ENCODE results near the gene KLK5.

Gene KLK5

DNA sequence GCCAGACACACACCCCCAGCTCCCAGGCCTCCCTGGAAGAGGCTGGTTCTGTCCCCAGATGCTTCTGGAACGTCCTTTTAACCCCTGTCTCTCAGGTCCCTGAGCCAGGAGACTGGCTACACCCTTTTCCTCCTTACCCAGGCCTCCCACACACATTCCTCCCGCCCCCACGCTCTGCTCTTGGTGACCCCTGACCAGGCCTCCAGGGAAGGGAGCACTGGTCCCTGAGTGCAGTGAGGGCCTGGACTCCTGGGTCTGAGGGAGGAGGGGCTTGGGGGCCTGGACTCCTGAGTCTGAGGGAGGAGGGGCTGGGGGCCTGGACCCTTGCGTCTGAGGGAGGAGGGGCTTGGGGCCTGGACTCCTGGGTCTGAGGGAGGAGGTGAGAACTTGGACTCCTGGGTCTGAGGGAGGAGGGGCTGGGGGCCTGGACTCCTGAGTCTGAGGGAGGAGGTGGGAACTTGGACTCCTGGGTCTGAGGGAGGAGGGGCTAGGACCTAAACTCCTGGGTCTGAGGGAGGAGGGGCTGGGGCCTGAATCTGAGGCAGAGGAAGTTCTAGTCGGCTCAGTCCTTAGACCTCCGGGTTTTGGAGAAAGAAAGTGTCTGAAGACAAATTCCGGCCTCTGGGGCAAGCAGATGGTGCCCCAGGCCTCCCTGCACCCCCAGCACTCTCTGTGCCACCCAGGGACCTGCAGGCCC, 16.0 kb upstream of the KLK5 start:
- DNase-seq: no peak

DNA sequence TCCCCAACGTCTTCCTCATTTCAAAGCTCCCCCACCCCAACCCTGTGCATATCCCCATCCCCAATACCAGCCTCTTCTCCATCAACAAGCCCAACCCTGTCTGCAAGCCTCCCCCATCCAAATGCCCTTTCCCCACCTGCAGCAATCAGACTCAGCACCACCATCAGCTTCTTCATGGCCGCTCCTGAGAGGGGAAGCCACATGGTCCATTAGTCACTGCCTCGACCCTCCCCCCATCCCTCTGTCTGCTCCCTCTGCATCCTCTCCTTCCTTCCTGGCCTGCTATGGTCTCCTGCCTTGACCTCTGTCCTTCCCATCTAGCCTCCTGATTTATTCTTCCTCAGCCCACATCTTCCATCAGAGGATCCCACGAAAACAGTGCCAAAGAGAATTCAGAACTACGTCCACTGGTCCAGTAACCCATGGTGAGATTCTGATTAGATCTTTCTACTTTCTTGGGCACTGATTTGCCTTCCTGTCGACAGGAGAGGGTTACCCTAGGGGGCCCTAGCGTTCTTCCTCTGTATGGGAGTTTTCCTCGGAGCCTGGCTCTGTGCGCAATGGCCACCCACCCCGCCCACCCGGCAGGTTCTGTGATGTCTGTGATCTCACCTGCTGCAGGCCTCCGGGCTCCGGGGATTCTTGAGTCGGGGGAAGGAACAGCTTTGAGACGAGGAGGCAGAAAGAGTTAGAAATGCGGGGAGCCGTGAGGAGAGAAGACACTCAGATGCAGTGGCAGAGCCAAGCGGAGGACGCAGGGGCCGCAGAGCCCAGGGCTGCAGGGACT, 15.3 kb upstream of the KLK5 start:
- no peak for DNase-seq

DNA sequence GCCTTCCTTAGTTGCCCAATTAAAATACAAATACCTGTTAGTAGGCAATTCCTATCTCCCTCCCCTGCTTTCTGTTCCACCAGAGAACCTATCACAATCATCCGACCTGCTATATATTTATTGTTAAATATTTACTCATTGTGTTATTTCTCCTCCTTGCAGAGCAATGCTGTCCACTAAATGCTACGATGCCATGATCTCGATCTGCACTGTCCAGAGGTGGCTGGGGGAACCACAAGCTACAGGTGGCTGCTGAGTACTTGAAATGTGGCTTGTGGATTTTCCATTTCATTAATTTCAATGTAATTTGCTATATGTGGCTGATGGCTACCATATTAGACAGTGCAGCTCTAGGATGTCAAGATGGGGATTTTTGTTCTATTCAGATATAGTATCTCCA, 11.4 kb upstream of the KLK5 start:
- DNase-seq: no peak

DNA sequence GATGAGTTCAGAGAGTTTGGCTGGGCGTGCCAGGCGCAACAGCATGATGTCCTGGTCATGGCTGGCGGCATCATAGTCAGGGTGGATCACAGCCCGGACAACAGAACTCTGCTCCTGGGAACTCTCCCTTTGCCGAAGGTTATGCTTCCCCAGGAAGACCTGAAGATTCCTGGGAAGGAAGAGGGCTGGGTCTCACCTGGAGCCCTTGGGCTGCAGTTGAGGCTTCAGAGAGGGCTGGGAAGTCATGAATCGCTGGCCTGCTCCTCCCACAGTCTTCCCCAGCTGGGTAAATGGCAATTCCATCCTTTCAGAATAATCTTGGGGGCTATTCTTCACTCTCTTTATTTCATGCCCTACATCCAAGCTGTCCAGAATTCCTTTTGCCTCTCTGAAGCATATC, 10.5 kb upstream of the KLK5 start:
- DNase-seq: no peak

- DNase-seq: no peak
Measured at GRCh38 chr19:50962245-50962644, 9.4 kb upstream of the KLK5 start.

DNA sequence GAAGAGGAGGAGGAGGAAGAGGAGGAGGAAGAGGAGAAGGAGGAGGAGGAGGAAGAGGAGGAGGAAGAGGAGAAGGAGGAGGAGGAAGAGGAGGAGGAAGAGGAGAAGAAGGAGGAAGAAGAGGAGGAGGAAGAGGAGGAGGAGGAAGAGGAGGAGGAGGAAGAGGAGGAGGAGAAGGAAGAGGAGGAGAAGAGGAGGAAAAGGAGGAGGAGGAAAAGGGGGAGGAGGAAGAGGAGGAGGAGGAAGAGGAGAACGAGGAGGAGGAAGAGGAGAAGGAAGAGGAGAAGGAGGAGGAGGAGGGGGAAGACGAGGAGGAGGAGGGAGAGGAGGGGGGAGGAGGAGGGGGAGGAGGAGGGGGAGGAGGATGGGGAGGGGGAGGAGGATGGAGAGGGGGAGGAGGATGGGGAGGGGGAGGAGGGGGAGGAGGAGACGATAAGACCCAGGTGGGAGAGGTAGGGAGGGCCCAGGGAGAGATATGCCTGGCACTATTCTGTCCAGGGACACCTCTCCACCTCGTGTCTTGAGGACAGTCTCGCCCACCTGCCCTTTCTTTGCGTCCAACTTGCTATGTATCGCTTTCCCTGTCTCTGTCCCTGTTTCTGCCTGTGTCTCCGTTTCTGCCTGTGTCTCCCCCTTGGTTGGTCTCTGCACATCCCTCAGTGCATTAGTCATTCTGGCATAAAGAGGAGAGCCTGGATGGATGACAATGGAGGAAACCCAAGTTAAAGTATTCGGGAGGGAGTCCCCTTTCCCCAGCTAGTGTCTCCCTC, 7.1 kb upstream of the KLK5 start:
- DNase-seq: no peak

DNA sequence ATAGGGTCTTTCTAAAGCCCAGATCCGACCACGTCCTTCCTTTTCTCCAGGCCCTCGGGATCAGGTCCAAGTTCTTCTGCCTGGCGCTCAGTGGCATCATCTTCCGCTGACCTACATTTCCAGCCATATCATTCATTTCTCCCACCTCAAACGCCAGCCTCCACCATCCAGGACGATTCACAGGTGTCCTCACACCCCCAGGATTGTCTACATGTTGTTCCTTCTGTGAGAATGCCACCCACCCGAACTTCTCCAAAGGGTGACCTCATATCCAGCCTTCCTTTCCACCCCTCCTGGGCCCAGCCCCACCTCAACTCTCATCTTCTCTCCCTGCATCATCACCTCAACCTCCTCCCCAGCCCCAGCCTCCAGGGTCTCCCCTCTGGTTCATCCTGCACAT, 4.7 kb upstream of the KLK5 start:
- DNase-seq: no peak

- no peak for DNase-seq
Measured at GRCh38 chr19:50949861-50950260, 3.0 kb downstream of the KLK5 start.

GRCh38 chr19:50947123-50947522, 5.7 kb downstream of the KLK5 start:
- DNase-seq: no peak

DNA sequence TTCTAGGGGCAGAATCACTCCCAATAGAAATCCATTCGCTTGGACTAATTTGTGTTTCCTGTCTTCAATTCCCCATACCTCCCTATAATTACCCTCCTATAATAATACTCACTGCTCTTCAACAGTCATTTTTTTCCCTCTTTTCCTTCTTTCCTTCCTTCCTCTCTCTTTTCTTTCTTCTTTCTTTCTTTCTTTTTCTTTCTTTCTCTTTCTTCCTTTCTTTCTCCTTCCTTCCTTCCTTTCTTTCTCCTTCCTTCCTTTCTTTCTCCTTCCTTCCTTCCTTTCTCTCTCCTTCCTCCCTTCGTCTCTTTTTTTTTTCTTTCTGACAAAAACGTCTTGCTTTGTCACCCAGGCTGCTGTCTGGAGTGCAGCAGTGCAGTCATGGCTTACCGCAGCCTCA, 8.0 kb downstream of the KLK5 start:
- DNase-seq: no peak

DNA sequence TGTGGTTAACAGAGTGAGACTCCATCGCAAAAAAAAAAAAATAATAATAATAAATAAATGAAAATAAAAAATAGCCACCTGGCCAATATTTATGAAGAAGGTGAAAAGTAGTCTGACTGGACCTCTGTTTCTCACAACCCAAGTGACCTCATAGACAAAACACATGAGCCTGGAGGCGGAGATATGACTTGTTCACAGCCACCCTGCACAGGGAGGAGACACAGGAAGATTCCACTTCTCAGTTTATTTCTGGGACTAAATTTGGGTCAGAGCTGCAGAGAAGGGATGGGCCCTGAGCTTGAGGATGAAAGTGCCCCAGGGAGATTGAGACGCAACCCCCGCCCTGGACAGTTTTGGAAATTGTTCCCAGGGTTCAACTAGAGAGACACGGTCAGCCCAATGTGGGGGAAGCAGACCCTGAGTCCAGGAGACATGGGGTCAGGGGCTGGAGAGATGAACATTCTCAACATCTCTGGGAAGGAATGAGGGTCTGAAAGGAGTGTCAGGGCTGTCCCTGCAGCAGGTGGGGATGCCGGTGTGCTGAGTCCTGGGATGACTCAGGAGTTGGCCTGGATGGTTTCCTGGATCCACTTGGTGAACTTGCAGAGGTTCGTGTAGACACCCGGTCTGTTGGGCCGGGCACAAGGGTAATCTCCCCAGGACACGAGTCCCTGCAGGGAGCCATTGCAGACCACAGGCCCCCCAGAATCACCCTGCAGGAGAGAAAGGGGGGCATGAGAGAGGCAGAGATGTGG, 9.6 kb downstream of the KLK5 start:
- no peak for DNase-seq

GRCh38 chr19:50939596-50939995, 13.2 kb downstream of the KLK5 start:
- no peak for DNase-seq

- DNase-seq: no peak
Measured at GRCh38 chr19:50933640-50934039, 19.2 kb downstream of the KLK5 start.

- no peak for DNase-seq
Measured at GRCh38 chr19:50932690-50933083, 20.2 kb downstream of the KLK5 start.

DNA sequence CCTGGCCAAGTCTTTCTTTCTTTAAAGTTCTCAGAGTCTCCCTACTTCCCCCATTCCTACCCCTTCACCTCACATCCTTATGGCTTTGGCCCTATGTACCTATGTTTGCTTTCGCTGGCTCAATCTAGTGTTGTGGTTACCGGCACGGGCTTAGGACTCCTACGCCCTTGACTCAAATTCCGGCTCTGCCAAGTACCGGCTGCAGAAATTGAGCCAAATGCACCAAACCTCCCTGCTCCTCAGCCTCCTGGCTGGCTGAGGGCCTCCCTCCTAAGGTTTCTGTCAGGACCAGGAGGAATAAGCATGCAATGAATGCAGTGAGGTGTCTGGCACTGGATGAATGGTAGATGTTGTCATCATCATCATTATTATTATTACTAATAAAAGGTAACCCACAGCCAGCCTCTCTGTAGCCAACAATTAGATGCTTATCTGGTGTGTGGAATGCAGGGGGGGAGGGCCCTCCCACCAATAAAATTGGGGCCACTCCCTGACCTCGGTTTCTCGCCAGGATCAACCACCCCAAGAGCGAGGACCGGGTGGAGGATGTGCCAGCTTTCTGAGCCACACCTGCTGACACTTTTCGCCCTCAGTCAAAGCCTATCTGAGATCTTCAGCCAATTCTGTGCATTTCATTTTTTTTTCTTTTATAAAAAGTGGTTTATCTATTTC, 20.7 kb downstream of the KLK5 start:
- DNase-seq: no peak

DNA sequence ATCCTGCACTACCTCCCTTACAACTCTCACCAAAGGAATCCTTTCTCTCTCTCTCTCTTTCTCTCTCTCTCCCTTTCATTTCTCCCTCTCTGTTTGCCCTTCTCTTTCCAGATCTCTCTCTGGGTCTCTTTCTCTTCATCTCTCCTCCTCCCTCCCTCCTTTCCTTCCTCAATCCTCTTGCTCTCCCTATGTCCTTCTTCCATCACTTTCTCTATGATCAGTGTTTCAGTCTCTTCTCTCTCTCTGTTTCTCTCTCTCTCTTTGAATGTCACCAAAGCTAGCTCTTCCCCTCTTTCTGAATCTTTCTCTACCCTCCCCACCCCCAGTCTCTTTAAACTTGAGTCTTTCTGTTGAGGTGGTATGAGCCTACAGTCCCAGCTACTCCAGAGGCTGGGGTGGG, 21.8 kb downstream of the KLK5 start:
- no peak for DNase-seq

GRCh38 chr19:50928831-50929230, 24.0 kb downstream of the KLK5 start:
- DNase-seq: no peak

DNA sequence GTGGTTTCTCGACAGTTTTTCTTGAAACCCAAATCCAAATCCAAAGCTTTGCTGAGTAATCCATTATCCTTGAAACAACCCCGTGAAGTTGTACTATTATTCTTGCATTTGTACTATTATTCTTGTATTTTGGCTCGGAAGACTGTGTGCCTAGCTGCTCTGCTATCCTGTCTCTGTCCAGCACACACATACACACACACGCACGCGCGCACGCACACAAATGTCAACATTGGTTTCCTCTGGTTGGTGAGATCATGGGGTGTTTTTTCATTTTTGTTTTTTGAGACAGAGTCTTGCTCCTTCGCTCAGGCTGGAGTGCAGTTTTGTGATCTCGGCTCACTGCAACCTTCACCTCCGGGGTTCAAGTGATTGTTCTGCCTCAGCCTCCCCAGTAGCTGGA, 26.7 kb downstream of the KLK5 start:
- DNase-seq: no peak

DNA sequence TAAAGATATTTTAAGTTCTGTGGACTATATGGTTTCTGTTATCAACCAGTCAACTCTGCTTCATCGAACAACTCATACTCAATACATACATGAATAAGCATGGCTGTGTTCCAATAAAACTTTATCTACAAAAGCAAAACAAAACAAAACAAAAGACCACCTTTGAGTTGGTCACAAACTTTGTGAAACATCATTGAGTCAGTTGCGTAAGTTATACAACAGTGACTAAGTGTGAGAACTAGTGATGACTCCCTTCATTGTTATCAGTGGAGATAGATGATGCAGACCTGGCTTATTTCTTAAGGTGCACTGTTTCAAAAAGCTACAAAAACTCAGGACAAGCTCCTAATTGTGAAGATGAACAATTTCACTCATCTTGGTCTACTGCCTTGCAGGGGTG, 27.1 kb downstream of the KLK5 start:
- no peak for DNase-seq

GRCh38 chr19:50924586-50924985, 28.3 kb downstream of the KLK5 start:
- DNase-seq: no peak

GRCh38 chr19:50922317-50922853, 30.5 kb downstream of the KLK5 start:
- DNase-seq: peak; percentile 52
